SK-N-SH treated with all-trans-retinoic acid at 6 μM for 48 hours (cell line): ENCODE results near the gene PBRM1.

Experiments used
- ARNTL ChIP-seq: fragments of 450-650 bp; formaldehyde crosslinking; IDR thresholded peaks from 2 replicates; pipeline ENCODE4 v1.5.0; 2020; ENCODE audit warnings: low read depth, mild to moderate bottlenecking, moderate library complexity, borderline replicate concordance
- CSDC2 ChIP-seq: fragments of 250-450 bp; sonication (Bioruptor Pico); IDR thresholded peaks from 2 replicates; pipeline ENCODE4 v1.5.0; 2020; ENCODE audit warnings: mild to moderate bottlenecking, moderate library complexity
- OSR1 ChIP-seq: fragments of 250-450 bp; sonication (Bioruptor Pico); IDR thresholded peaks from 2 replicates; pipeline ENCODE4 v1.8.0; 2022; ENCODE audit warnings: moderate library complexity, mild to moderate bottlenecking, inconsistent platforms
- PATZ1 ChIP-seq: fragments of 250-450 bp; sonication (Bioruptor Pico); IDR thresholded peaks from 2 replicates; pipeline ENCODE4 v1.8.0; 2020; ENCODE audit warnings: mild to moderate bottlenecking, moderate library complexity, borderline replicate concordance
- TSHZ2 ChIP-seq: fragments of 250-450 bp; sonication (Bioruptor Pico); IDR thresholded peaks from 2 replicates; pipeline ENCODE4 v1.5.0; 2020; ENCODE audit warnings: mild to moderate bottlenecking, moderate library complexity
- ZFP3 ChIP-seq: fragments of 250-450 bp; sonication (Bioruptor Pico); IDR thresholded peaks from 2 replicates; pipeline ENCODE4 v1.5.0; 2020; ENCODE audit warnings: mild to moderate bottlenecking, moderate library complexity

- TF ChIP-seq ARNTL (CRISPR knock-in tag), result no peak
- no peak for TF ChIP-seq ZFP3 (CRISPR knock-in tag)
- TF ChIP-seq OSR1 (CRISPR knock-in tag), result no peak
- TF ChIP-seq TSHZ2 (CRISPR knock-in tag), result no peak
- TF ChIP-seq PATZ1, result no peak
- no peak for TF ChIP-seq CSDC2 (CRISPR knock-in tag)
Measured at GRCh38 chr3:52600258-52600657, 85.5 kb downstream of the PBRM1 start.
